K562 (cell line): ENCODE measurements around the gene ATF6B. TPM values are rescaled to one million over a fixed set of nuclear protein-coding genes. Genes with fewer than 3 reads are reported as not detected.

ENCODE experiments used
- ATAC-seq: fragments of 200-7000 bp; cut with Tn5 transposase; 3 replicates; pipeline ENCODE4 v1.9.1; 2020; ENCODE audit warnings: moderate library complexity
- BruUV-seq: library from RNA; stranded (reverse); fragments of 400-500 nt; replicated peaks from 2 replicates; lab custom pipeline; 2021; lab: Mats Ljungman, UMichigan
- CTCF ChIA-PET: fragments of 300-600 bp; formaldehyde crosslinking; extraction: SDS; loops from one replicate; lab custom pipeline; 2021; ENCODE audit warnings: low intra/inter-chr PET ratio; lab: Yijun Ruan, JAX
- POLR2A ChIA-PET: fragments of 300-600, 350-650 bp; sonication (Branson Sonifier 250); formaldehyde crosslinking; extraction: SDS; loops from one replicate; lab custom pipeline; 2021; ENCODE audit warnings: antibody characterized with exemption, inconsistent platforms; lab: Yijun Ruan, JAX
- DNase-seq, 4 experiments: peaks; one replicate each; pipeline versions ENCODE4 v3.0.0 to v3.0.0-alpha.2; 2011 to 2018; ENCODE audit warnings: low spot score in 3 of 4, mixed read lengths in 3 of 4; ENCODE audit errors: extremely low read depth in 1 of 4
- FAIRE-seq: peaks from 2 replicates; lab custom pipeline; 2011; peaks lifted over from hg19 to GRCh38; lab: Jason Lieb, UNC
- H2AFZ ChIP-seq: 2 replicates; pipeline ENCODE4 v1.6.0; 2011; ENCODE audit warnings: low read depth, low read length, control low read depth, inconsistent platforms
- H3K27ac ChIP-seq: fragments of 200-600 bp; 3 replicates; pipeline ENCODE4 v1.8.0; 2011; ENCODE audit warnings: low read depth, mild to moderate bottlenecking, control low read depth, inconsistent platforms, low read length, moderate library complexity, mixed read lengths; ENCODE audit errors: extremely low read depth
- H3K27me3 ChIP-seq, 2 experiments: fragments of 300-600 bp in 1 of 2; 2 replicates in 1 of 2; 3 replicates in 1 of 2; pipeline versions ENCODE4 v1.6.0 to v1.8.0; 2011; ENCODE audit warnings: inconsistent platforms in 2 of 2, low read length in 2 of 2, mild to moderate bottlenecking in 1 of 2, mixed read lengths in 1 of 2, moderate library complexity in 1 of 2; ENCODE audit not compliant: control insufficient read depth in 2 of 2, insufficient read depth in 2 of 2
- H3K36me3 ChIP-seq: fragments of 300-600 bp; 3 replicates; pipeline ENCODE4 v1.8.0; 2011; ENCODE audit warnings: mild to moderate bottlenecking, low read length, inconsistent platforms; ENCODE audit not compliant: control insufficient read depth, insufficient read depth
- H3K4me1 ChIP-seq, 2 experiments: fragments of 200-600 bp in 1 of 2; replicated peaks in 1 of 2; 2 replicates in 1 of 2; 3 replicates in 1 of 2; pipeline versions ENCODE4 v1.5.1 to v1.8.0; 2011; ENCODE audit warnings: inconsistent platforms in 2 of 2, low read length in 2 of 2, mild to moderate bottlenecking in 1 of 2, mixed read lengths in 1 of 2, moderate library complexity in 1 of 2; ENCODE audit not compliant: control insufficient read depth in 2 of 2, insufficient read depth in 2 of 2
- H3K4me2 ChIP-seq: 2 replicates; pipeline ENCODE4 v1.6.1; 2011; ENCODE audit warnings: low read length, control low read depth, inconsistent platforms, mixed read lengths; ENCODE audit not compliant: insufficient read depth
- H3K4me3 ChIP-seq: fragments of 200-600 bp; sonication (generic), shearing (Covaris generic); 2 replicates; pipeline ENCODE4 v1.5.1; 2016; ENCODE audit warnings: control low read depth, inconsistent platforms
- H3K79me2 ChIP-seq: fragments of 200-600 bp; 3 replicates; pipeline ENCODE4 v1.8.0; 2011; ENCODE audit warnings: low read length, inconsistent platforms; ENCODE audit not compliant: control insufficient read depth, insufficient read depth
- H3K9ac ChIP-seq, 2 experiments: 2 replicates each; pipeline versions ENCODE4 v1.6.0 to v1.6.1; 2011; ENCODE audit warnings: low read depth in 2 of 2, low read length in 2 of 2, control low read depth in 1 of 2, inconsistent platforms in 1 of 2, mild to moderate bottlenecking in 1 of 2, mixed read lengths in 1 of 2; ENCODE audit not compliant: insufficient read depth in 1 of 2
- H3K9me1 ChIP-seq: one replicate; pipeline ENCODE4 v1.6.0; 2011; ENCODE audit warnings: inconsistent platforms, mild to moderate bottlenecking, low read length, moderate library complexity; ENCODE audit not compliant: control insufficient read depth, insufficient read depth
- H3K9me3 ChIP-seq: replicated peaks from 2 replicates; pipeline ENCODE4 v1.5.1; 2011; ENCODE audit warnings: low read depth, low read length, inconsistent platforms; ENCODE audit not compliant: control insufficient read depth, insufficient read depth
- H4K20me1 ChIP-seq: replicated peaks from 2 replicates; pipeline ENCODE4 v1.6.1; 2011; ENCODE audit warnings: low read length, inconsistent platforms, mixed read lengths; ENCODE audit not compliant: control insufficient read depth, insufficient read depth
- BCOR ChIP-seq: fragments of 450-650 bp; IDR thresholded peaks from 2 replicates; pipeline ENCODE4 v1.6.1; 2016
- CC2D1A ChIP-seq: fragments of 450-650 bp; IDR thresholded peaks from 2 replicates; pipeline ENCODE4 v1.6.1; 2017; ENCODE audit warnings: mild to moderate bottlenecking
- CHD1 ChIP-seq: fragments of 200-600 bp; sonication (generic); IDR thresholded peaks from one replicate; pipeline ENCODE4 v1.6.1; 2012; ENCODE audit warnings: mild to moderate bottlenecking, moderate library complexity, low read length, inconsistent platforms
- CREB3L1 ChIP-seq: fragments of 450-650 bp; IDR thresholded peaks from 2 replicates; pipeline ENCODE4 v1.6.1; 2014; ENCODE audit warnings: low read depth, mild to moderate bottlenecking, moderate library complexity, borderline replicate concordance
- ETV6 ChIP-seq, 3 experiments: fragments of 150-350 bp in 1 of 3; sonication (generic) in 1 of 3; formaldehyde crosslinking in 1 of 3; IDR thresholded peaks; 2 replicates each; pipeline versions ENCODE4 v1.6.1 to v1.8.0; 2014 to 2022; ENCODE audit warnings: borderline replicate concordance in 2 of 3, low read depth in 2 of 3, antibody characterized with exemption in 1 of 3, low read length in 1 of 3, mild to moderate bottlenecking in 1 of 3, missing genetic modification reagents in 1 of 3
- HMBOX1 ChIP-seq: sonication (generic); IDR thresholded peaks from 2 replicates; pipeline ENCODE4 v1.6.1; 2016
- KDM1A ChIP-seq, 2 experiments: fragments of 450-650 bp; IDR thresholded peaks; 2 replicates each; pipeline ENCODE4 v1.6.1; 2016; ENCODE audit warnings: mild to moderate bottlenecking in 2 of 2
- KLF16 ChIP-seq: IDR thresholded peaks from 2 replicates; pipeline ENCODE4 v1.6.1; 2016; ENCODE audit warnings: antibody characterized with exemption
- MED1 ChIP-seq: sonication (generic); formaldehyde crosslinking; IDR thresholded peaks from 2 replicates; pipeline ENCODE4 v1.8.1; 2023; ENCODE audit warnings: missing genetic modification reagents, borderline replicate concordance
- SMAD3 ChIP-seq: fragments of 450-650 bp; formaldehyde crosslinking; conservative IDR thresholded peaks from 2 replicates; pipeline ENCODE4 v1.4.0; 2020; ENCODE audit warnings: mild to moderate bottlenecking
- SMARCA5 ChIP-seq: fragments of 450-650 bp; IDR thresholded peaks from 2 replicates; pipeline ENCODE4 v1.6.1; 2016
- SMARCC2 ChIP-seq: fragments of 450-650 bp; IDR thresholded peaks from 2 replicates; pipeline ENCODE4 v1.6.1; 2017; ENCODE audit warnings: antibody characterized with exemption, moderate library complexity, mild to moderate bottlenecking, low read depth
- SNRNP70 ChIP-seq: fragments of 200-400 bp; formaldehyde crosslinking; optimal IDR thresholded peaks from 2 replicates; pipeline ENCODE3; 2017; ENCODE audit warnings: low read depth, low read length
- SRSF9 ChIP-seq: fragments of 200-400 bp; formaldehyde crosslinking; IDR thresholded peaks from 2 replicates; pipeline ENCODE4 v1.6.1; 2017; ENCODE audit warnings: low read depth, low read length, borderline replicate concordance
- THRAP3 ChIP-seq: fragments of 450-650 bp; IDR thresholded peaks from 2 replicates; pipeline ENCODE4 v1.6.1; 2016; ENCODE audit warnings: mild to moderate bottlenecking, inconsistent platforms, borderline replicate concordance
- TRIM28 ChIP-seq: fragments of 450-650 bp; IDR thresholded peaks from 2 replicates; pipeline ENCODE4 v1.6.1; 2017
- ZNF274 ChIP-seq: IDR thresholded peaks from 2 replicates; pipeline ENCODE4 v1.6.1; 2011; ENCODE audit warnings: low read depth, mild to moderate bottlenecking, low read length, moderate library complexity, borderline replicate concordance
- ZNF280B ChIP-seq: fragments of 250-450 bp; sonication (Bioruptor Pico); IDR thresholded peaks from 2 replicates; pipeline ENCODE4 v1.5.1; 2021; ENCODE audit warnings: mild to moderate bottlenecking
- ZNF347 ChIP-seq: fragments of 450-650 bp; formaldehyde crosslinking; IDR thresholded peaks from 2 replicates; pipeline ENCODE4 v1.4.0; 2020; ENCODE audit warnings: low read depth, mild to moderate bottlenecking, moderate library complexity
- ZNF511 ChIP-seq: sonication (generic); formaldehyde crosslinking; IDR thresholded peaks from 2 replicates; pipeline ENCODE4 v1.8.0; 2022; ENCODE audit warnings: mild to moderate bottlenecking, missing genetic modification reagents
- ZNF75A ChIP-seq: fragments of 450-650 bp; formaldehyde crosslinking; IDR thresholded peaks from 2 replicates; pipeline ENCODE4 v1.4.0; 2020; ENCODE audit warnings: mild to moderate bottlenecking
- ZNF76 ChIP-seq: fragments of 250-450 bp; sonication (Bioruptor Pico); IDR thresholded peaks from 2 replicates; pipeline ENCODE4 v1.4.0; 2020; ENCODE audit warnings: mild to moderate bottlenecking, moderate library complexity, borderline replicate concordance
- in situ Hi-C: fragments of 300-500 bp; cut with MboI; formaldehyde crosslinking; loops from 4 replicates; pipeline ENCODE4 v1.15.0; 2018; ENCODE audit warnings: inconsistent platforms, mixed read lengths
- intact Hi-C: fragments of 100-400 bp; cut with micrococcal nuclease; formaldehyde crosslinking; loops from 2 replicates; pipeline ENCODE4 v1.14.2; 2022
- polyA plus RNA-seq, 8 experiments: library from polyadenylated mRNA; depleted of rRNA in 4 of 8; stranded (reverse) in 5 of 8; unstranded in 3 of 8; fragments of >200 nt; fragmentation: Nextera tagmentation in 2 of 8; fragmentation: Illumina TruSeq in 1 of 8; extraction: Ambion mirVana in 2 of 8; extraction: Trizol in 1 of 8; gene quantifications; 2 replicates each; pipeline versions ENCODE4 v1.2.1 to v1.2.3, GENCODE V29; 2011 to 2014; ENCODE audit warnings: inconsistent platforms in 1 of 8, missing spikeins in 1 of 8
- total RNA-seq, 7 experiments: library from RNA; depleted of rRNA in 6 of 7; stranded (reverse); fragments of >200 nt in 6 of 7; fragmentation: Illumina TruSeq in 2 of 7; extraction: Trizol in 2 of 7; gene quantifications; 2 replicates each; pipeline versions ENCODE4 v1.2.1 to v1.2.3, GENCODE V29; 2011 to 2021; ENCODE audit warnings: low replicate concordance in 1 of 7

Gene ATF6B
- total and polyA plus RNA-seq, 9 of the 15 experiments (the other 6 are each of a cell fraction or from before 2014, with no cell fraction given) = 20.7 to 131 (median 31.7) TPM

- Histone ChIP-seq H3K4me2 (no peak overlapping the region), H3K27me3 (no peaks in the 10 kb centered on the region), H3K36me3 (no peaks in the 10 kb centered on the region), H3K27ac (no peak overlapping the region), H3K4me1 (peaks cover 16 to 24% of the 10 kb centered on the region in 2 experiments; a peak in 4 of 5 replicates), H3K9ac (no peak overlapping the region), H3K4me3 (no peak overlapping the region), H3K79me2 (no peaks in the 10 kb centered on the region), H2AFZ (no peak overlapping the region), H3K9me3 (no peaks in the 10 kb centered on the region), H3K9me1 (no peaks in the 10 kb centered on the region), H4K20me1 (no peaks in the 10 kb centered on the region)
- BruUV-seq = no TSS peak
- intact Hi-C loops (no loop called here), in situ Hi-C loops (loop anchor here (5.0 kb wide), 1 partner anchor 1025 kb away; no protein-coding TSS in a partner anchor)
- FAIRE-seq (no peak), DNase-seq (no peak), ATAC-seq (no peak)
- ChIA-PET CTCF (no interaction called here), POLR2A (interaction anchor here (1.8 kb wide), 1 partner anchor 9 kb away, joined by 7 read pairs; the partner anchor contains the start of gene ATF6B)
- TF ChIP-seq CHD1 (no peak), TRIM28 (no peak), SMAD3 (CRISPR knock-in tag) (no peak), ZNF280B (CRISPR knock-in tag) (no peak), MED1 (CRISPR knock-in tag) (no peak), THRAP3 (no peak), ZNF76 (no peak), KDM1A (IDR thresholded peaks at IDR 0.05) (0 out of 4 replicates have a peak, but pooled peaks of 1 of the 2 experiments have one; percentile 39), ZNF75A (CRISPR knock-in tag) (no peak), SMARCA5 (peak; percentile 80), ETV6 (IDR thresholded peaks at IDR 0.05; ENCODE audit: borderline replicate concordance in 1 of 2, low read depth in 2 of 2, low read length in 1 of 2) (no peak), ETV6 (CRISPR knock-in tag; IDR thresholded peaks at IDR 0.05; ENCODE audit: borderline replicate concordance) (no peak), KLF16 (no peak), ZNF347 (CRISPR knock-in tag) (no peak), HMBOX1 (no peak), SNRNP70 (no peak), ZNF274 (no peak), CC2D1A (no peak), CREB3L1 (no peak), SMARCC2 (no peak), ZNF511 (no peak), SRSF9 (no peak), BCOR (peak; percentile 80)
These were observed 9.4 kb upstream of the ATF6B start for GRCh38 chr6:32137454-32137853.
